HPDE6-E6E7 (cell line): ENCODE measurements around the gene EEF1AKMT3.
"Not testable (repeated sequence)": the region's sequence is repeated elsewhere in the genome, so short reads cannot be mapped to it uniquely, and the experiment has no call there.

Experiments used
- DNase-seq: peaks from one replicate; pipeline ENCODE4 v3.0.0; 2011; ENCODE audit warnings: missing footprints; ENCODE audit errors: extremely low spot score

Gene EEF1AKMT3

DNA sequence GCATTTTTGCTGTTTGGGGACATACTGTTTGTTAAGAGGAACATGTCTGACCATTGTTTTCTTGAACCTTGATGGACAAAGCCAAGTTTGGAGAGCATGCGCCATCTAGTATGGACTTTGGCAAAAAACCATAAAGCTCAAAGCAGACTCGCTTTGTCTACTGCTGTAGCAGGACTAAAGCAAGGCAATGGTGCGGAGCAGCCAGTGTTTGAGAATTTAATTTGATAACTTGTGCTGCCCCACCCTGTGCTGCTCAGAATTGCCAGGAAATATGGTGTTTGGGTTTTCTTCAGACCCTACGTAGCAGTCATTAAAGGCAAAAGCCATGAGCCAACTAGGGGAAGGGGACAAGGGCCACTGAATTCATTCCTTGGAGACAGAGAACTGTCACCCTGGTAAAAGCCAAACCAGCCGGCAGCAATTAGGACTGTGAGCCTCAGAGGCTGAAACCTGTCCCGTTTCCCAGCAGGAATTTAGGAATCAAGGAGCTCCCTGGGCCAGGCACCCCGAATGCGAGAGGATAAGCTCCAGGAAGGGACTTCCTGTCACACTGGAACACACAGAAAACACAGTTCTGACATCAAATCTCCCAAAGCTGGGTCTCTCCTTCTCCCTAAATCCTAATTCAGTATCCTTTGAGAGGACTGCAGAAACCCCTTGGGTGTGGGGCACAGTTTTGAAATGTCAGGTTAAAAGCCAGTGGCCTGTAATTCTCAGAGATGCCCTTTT lies 45.0 kb downstream of the EEF1AKMT3 start:
- DNase-seq = no peak

DNA sequence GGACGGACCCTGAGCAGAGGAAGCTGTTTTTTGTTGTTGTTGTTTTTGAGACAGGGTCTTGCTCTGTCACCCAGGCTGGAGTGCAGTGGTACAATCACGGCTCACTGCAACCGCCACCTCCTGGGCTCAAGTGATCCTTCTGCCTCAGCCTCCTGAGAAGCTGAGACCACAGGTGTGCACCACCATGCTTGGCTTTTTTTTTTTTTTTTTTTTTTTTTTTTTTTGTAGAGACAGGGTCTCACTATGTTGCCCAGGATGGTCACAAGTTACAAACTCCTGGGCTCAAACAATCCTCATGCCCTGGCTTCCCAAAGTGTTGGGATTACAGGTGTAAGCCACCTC lies 45.5 kb downstream of the EEF1AKMT3 start:
- not testable (repeated sequence) for DNase-seq

DNA sequence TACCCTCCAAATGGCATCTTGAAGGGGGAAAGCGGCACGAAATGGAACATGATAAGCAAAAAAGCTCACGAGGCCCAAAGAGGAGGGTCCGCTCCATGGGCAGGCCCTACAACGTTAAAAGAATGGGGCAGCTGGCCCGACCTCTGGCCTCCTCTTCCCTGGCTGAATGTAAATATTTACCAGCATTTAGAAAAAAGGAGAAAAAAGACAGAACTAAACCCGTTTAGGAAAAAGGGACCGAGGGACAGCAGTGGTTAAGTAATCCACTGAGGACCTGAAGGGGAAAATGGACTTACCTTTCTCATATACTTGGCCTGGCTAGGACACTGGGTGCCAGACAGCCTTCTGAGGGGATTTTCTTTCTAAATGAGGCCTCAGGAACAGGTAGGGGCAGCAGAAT lies 47.7 kb downstream of the EEF1AKMT3 start:
- DNase-seq = not testable (repeated sequence)

DNA sequence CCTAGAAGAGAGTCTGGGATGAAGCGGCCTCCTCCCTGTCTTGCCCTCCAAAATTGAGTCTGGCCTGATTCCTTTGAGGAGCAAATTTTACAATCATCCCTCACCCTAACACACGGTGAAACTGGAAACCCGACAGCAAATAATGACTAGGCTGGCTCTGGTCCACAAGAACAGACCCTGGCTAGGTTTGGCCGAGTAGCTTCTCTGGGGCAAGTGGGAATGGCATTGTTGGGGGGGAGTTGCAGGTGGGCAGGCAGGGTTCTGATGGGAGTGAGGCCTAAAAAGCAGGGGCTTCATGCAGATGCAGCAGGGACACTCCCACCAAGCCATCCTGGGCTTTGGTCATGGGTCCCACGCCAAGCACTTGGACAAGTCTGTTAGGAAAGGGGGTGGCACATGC lies 48.6 kb downstream of the EEF1AKMT3 start:
- DNase-seq = not testable (repeated sequence)

DNA sequence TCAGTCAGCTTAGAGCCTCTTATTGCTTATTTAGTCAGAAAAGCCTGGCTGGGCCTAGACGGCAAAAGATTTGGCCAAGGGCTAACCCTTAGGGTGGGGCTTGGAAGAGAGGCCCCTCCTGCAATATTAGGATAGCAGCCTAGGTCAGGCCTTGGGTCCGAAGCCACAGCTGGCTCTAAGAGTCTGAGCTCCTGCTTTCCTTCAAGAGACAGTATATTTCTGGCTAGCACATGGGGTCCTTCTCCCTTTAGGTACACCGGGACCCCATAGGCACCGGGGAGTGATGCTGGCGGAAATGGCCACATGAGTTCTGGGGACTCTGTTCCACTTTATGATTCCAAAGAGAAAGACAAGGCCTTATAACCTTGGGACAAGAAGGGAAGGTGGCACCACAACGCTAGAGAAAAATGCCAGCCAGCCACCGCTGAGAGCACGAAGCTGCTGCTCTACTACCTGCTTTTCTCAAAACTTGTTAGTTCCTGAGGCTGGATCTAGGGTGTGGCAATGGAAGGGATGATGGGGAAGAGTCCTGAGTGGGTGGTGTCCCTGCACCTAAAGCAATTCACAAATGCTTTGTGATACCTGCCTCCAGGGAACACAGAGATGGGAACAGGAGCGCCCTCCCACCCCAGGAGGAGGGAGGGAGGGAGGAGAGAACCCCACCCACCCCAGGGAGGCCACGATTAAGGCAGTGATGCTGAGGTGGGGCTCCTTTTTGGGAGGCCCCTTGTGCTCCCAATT lies 49.2 kb downstream of the EEF1AKMT3 start:
- DNase-seq = no peak

DNA sequence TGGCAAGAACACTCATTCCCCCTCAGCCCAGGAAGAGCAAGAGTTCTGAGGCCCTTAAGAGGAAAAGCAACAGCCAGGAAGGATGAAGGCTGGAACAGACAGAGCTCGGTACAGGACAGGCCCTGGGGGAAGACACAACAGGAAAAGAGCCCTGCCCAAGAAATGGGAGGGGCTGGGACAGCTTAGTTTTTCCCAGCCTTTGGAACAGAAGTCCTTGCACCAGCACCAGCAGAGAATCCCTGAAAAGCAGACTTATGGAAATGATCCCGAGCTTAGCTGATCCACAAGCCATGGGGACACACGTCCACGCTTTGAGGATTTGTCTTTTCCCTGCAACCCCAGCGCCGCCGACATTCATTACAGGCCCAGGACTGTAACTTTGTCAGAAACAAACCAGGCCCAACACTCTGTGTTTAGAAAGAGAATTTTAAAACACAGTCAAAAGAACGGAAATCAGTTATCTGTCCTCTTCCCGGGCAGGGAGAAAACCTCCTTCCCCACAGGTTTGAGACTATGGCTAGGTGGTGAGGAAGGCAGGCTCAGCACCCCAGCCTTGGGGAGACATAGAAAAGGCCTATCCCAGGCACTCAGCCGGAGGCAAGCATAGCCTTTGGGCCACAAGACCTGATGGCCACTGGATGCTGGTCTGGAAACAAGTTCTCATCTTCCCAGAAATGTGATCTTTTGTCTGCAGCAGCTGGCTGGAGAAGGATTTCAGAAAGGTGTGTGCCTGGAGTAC lies 50.1 kb downstream of the EEF1AKMT3 start:
- no peak for DNase-seq

DNA sequence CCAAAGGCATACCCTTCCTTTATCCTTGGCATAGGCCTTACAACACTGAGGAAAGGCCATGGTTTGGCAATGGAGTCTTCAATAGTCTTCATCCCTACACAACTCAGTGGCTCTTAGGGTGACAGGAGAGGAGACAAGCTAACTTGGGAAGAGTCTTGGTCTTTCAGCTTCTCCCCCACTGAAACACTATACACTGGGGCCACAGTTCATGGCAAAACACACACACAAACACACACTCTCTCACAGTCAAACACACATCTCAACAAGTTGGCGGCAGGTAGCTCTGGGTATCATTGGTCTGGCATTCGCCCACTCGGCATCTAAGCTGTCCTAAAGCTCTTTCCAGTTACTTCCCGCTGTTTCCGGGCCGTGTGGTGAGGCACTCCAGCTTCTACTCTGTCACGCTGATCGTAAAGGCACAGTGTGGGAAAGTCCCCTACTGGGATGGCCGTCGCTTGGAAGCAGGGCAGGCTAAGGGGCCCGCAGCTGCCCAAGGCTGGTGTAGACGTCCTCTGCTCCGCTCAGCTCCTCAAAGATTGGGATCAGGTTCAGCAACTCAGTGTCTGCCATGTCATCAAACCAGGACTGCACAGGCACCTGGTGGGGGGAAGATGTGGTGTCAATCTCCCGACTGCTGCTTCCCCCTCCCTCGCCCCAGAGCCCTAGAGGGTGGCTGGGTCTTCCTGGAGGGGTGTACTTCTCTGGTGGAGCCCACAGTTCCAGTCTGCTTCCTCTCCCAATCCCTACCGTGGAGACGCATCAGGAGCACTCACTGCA lies 50.9 kb downstream of the EEF1AKMT3 start:
- DNase-seq = no peak

DNA sequence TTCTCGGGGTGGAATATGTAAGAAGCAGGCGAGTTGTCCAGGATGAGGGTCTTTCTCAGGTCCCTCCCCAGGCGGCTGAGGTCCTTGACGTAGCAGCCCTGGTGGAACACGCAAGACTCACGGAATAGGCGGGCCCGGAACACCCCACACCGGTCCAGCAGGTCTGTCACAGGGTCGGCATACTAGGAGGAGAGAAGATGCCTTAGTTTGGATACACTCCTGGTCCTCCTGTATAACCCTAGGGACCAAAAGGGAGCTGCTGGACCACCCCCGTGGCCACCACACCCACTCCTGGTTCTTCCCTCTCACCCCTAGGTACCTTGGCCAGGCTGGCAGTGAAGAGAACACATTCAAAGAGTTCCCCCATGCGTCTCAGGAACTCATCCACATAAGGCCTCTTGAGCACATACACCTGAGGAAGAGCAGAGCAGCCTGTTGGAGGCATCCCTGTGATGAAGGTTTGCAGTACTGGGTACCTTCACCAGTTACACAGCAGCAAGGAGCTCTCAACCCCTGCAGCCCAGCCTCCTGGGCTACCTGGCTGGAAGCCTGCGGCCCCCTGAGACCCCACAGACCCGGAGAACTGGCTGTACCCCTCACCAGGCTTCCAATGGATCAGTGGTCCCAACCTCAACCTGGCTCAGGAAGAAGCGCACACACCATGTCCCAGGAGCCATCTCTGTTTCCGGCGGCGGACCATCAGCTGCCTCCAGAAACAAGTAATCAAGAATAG lies 51.7 kb downstream of the EEF1AKMT3 start:
- DNase-seq = no peak

DNA sequence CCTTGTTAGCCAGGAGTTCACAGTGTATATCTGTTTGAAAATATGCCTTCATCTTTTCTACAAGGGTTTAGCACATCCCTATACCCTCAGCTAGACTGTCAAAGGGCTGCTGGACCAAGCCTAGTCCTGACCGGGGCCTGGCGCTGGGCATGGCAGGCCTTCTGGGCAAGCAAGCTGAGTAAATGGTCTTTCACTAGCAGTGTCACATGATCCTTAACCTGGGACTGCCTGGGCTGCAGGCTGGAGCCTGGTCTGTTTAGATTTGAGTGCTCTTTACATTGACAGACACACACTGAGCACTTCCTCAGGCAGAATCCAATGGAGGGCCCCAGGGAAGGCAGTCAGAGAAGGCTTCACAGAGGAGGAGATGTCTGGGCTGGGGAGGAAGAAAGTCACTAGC lies 53.0 kb downstream of the EEF1AKMT3 start:
- DNase-seq = no peak

DNA sequence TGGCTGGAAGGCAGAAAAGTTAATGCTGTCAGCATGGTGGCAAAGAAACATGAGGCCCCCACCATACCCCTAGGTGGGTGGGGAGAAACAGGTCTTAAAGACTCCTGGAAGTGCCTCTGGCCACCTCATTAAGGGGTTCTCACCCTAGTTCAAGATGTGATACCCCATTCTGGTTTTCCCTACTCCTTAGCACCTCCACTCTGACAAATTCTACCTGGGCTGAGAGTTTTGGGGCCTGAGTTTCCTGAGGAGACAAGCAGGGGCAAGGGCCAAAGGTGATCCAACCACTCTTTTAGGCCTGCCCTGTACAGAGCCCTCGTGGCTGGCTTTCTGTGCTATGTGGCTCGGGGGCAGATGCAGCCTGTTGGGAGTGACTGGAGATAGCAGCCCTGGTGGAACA lies 54.0 kb downstream of the EEF1AKMT3 start:
- no peak for DNase-seq

DNA sequence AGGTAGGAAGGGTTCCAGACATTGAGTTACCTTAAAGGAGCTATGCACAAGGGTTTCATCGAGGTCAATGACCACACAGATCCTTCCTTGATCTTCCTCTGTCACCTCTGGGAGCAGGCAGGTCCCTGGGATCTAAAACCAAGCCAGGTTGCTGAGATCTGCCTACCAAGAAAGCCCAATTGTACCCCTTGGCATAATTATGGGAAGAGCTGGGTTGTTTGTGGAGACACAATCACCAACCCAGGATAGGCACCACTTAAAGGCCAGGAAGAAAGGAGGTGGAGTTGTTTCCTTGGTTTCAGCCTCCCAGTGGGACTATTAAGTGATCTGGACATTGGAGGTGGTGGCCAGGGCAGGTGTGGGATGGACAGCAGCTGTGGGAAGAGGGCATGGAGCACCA lies 54.6 kb downstream of the EEF1AKMT3 start:
- DNase-seq = no peak

DNA sequence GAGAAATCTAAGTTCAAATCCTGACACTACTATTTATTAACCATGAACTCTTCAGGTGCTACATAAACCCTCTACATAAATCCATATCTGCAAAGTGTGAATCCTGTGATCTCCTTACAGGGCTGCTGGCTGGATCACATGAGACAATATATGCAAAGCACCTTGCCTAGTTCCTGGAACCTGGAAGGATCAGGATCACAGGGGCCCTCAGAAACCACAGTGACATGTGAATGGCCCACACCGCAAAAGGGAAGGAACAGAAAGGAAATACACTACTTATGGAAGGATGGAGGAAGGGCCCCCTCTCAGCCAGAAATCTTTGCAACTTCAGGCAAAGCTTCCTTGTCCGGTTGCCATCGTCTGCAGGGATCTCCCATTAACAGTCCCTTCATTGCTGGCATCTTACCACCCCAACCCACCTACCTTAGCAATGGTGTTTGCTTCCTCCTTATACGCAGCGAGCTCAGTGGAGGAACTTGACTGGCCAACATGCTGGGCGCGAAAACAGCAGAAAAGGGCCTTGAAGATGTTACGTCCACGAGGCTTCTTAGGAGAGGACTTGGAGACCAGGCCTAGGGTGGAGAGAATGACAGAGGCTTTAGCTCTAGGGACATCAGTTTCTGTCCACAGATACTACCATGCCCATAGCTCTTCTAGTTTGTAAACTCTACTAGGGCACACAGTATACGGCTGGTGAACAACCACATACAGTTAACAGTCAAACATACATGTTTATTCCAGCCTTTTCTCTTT lies 56.8 kb downstream of the EEF1AKMT3 start:
- DNase-seq = no peak

DNA sequence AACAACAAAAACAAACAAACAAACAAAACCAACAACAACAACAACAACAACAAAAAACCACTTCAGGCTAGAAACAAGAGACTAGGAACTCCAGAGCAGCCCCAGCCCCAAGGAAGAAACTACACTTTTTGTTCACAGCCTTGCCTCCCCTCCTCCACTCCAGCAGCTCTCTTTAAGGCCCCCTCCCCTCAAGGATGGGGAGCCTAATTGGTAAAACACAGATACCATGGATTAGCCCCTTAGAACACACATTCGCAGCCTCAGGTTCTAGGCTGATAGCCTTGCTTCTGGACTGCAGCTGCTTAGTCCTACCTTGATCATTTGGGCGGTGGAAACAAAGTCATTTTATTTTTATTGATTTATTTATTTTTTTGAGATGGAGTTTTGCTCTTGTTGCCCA lies 58.0 kb downstream of the EEF1AKMT3 start:
- DNase-seq = no peak
